H1 (cell line): ENCODE data around the gene DBF4. TPM values are rescaled to one million over a fixed set of nuclear protein-coding genes. Genes with fewer than 3 reads are reported as not detected.

ENCODE experiments used
- CTCF ChIA-PET: fragments of 300-600 bp; sonication (Branson Sonifier 250); formaldehyde crosslinking; loops from one replicate; lab custom pipeline; 2021; ENCODE audit not compliant: partially characterized antibody; lab: Charles Lee
- POLR2A ChIA-PET: fragments of 300-600 bp; sonication (Branson Sonifier 250); formaldehyde crosslinking; loops from one replicate; lab custom pipeline; 2021; ENCODE audit warnings: inconsistent platforms; ENCODE audit not compliant: partially characterized antibody; lab: Charles Lee
- DNase-seq, 2 experiments: peaks; one replicate each; pipeline versions ENCODE4 v3.0.0 to v3.0.0-alpha.2; 2010 to 2022; ENCODE audit warnings: low spot score in 2 of 2, low read depth in 1 of 2, mixed read lengths in 1 of 2
- FAIRE-seq: peaks from 2 replicates; lab custom pipeline; 2011; peaks lifted over from hg19 to GRCh38; lab: Jason Lieb, UNC
- H2AFZ ChIP-seq: 2 replicates; pipeline ENCODE4 v1.8.1; 2012; ENCODE audit warnings: low read length, inconsistent platforms
- H2AK5ac ChIP-seq: 2 replicates; pipeline ENCODE4 v1.6.1; 2013; ENCODE audit warnings: low read depth, low read length
- H2BK120ac ChIP-seq: replicated peaks from 2 replicates; pipeline ENCODE3; 2013; ENCODE audit warnings: low read depth, low read length, inconsistent platforms
- H2BK12ac ChIP-seq: 2 replicates; pipeline ENCODE4 v1.6.1; 2013; ENCODE audit warnings: low read depth, low read length
- H2BK15ac ChIP-seq: 2 replicates; pipeline ENCODE4 v1.6.1; 2013; ENCODE audit warnings: low read length
- H2BK20ac ChIP-seq: 2 replicates; pipeline ENCODE4 v1.6.1; 2013; ENCODE audit warnings: low read length
- H2BK5ac ChIP-seq: 2 replicates; pipeline ENCODE4 v1.6.1; 2013; ENCODE audit warnings: low read depth, low read length
- H3K14ac ChIP-seq: 2 replicates; pipeline ENCODE4 v1.6.1; 2013; ENCODE audit warnings: inconsistent platforms; ENCODE audit not compliant: insufficient read length
- H3K18ac ChIP-seq: 2 replicates; pipeline ENCODE4 v1.6.1; 2013; ENCODE audit warnings: low read length; ENCODE audit errors: extremely low read depth
- H3K23ac ChIP-seq: 2 replicates; pipeline ENCODE4 v1.6.1; 2013; ENCODE audit warnings: inconsistent platforms; ENCODE audit not compliant: insufficient read length
- H3K23me2 ChIP-seq: 2 replicates; pipeline ENCODE4 v1.6.1; 2013; ENCODE audit warnings: low read depth, low read length
- H3K27ac ChIP-seq: 2 replicates; pipeline ENCODE4 v1.6.1; 2011; ENCODE audit warnings: low read depth, low read length, inconsistent platforms
- H3K27me3 ChIP-seq, 4 experiments: replicated peaks in 1 of 4; 1 replicate in 1 of 4; 2 replicates in 3 of 4; pipeline versions ENCODE4 v1.6.1 to v1.8.1; 2011 to 2013; ENCODE audit warnings: low read length in 3 of 4, mild to moderate bottlenecking in 3 of 4, inconsistent platforms in 2 of 4, mixed read lengths in 2 of 4, moderate library complexity in 1 of 4; ENCODE audit not compliant: control insufficient read depth in 3 of 4, insufficient read depth in 3 of 4; ENCODE audit errors: extremely low read depth in 1 of 4
- H3K36me3 ChIP-seq, 4 experiments: 2 replicates each; pipeline versions ENCODE4 v1.6.1 to v1.8.1; 2011 to 2013; ENCODE audit warnings: mild to moderate bottlenecking in 4 of 4, low read length in 3 of 4, moderate library complexity in 2 of 4, control low read depth in 1 of 4, inconsistent platforms in 1 of 4; ENCODE audit not compliant: insufficient read depth in 4 of 4, control insufficient read depth in 2 of 4
- H3K4ac ChIP-seq: replicated peaks from 2 replicates; pipeline ENCODE3; 2013; ENCODE audit warnings: low read length, low read depth, mixed read lengths, inconsistent platforms; ENCODE audit not compliant: insufficient read length
- H3K4me1 ChIP-seq, 4 experiments: replicated peaks in 1 of 4; 1 replicate in 1 of 4; 2 replicates in 3 of 4; pipeline versions ENCODE4 v1.6.1 to v1.8.1; 2011 to 2013; ENCODE audit warnings: low read length in 3 of 4, inconsistent platforms in 2 of 4, mixed read lengths in 1 of 4; ENCODE audit not compliant: insufficient read depth in 4 of 4, control insufficient read depth in 3 of 4
- H3K4me2 ChIP-seq, 2 experiments: 2 replicates each; pipeline versions ENCODE4 v1.6.1 to v1.8.1; 2011 to 2013; ENCODE audit warnings: low read depth in 2 of 2, low read length in 2 of 2, control low read depth in 1 of 2, inconsistent platforms in 1 of 2, mild to moderate bottlenecking in 1 of 2; ENCODE audit not compliant: insufficient read depth in 1 of 2
- H3K4me3 ChIP-seq, 4 experiments: fragments of 200-600, 300-600 bp in 1 of 4; sonication (generic), shearing (Covaris generic), sonication (Bioruptor Twin) in 1 of 4; 2 replicates each; pipeline versions ENCODE4 v1.5.1 to v1.8.1; 2011 to 2016; ENCODE audit warnings: low read length in 4 of 4, low read depth in 3 of 4, control low read depth in 2 of 4, inconsistent platforms in 2 of 4, mild to moderate bottlenecking in 2 of 4, mixed read lengths in 1 of 4, moderate library complexity in 1 of 4; ENCODE audit not compliant: insufficient read depth in 2 of 4; ENCODE audit errors: extremely low read depth in 1 of 4
- H3K56ac ChIP-seq: replicated peaks from 2 replicates; pipeline ENCODE3; 2013; ENCODE audit warnings: low read depth, mild to moderate bottlenecking, mixed read lengths, low read length, inconsistent platforms; ENCODE audit not compliant: insufficient read length
- H3K79me1 ChIP-seq: 2 replicates; pipeline ENCODE4 v1.6.1; 2013; ENCODE audit warnings: low read depth, low read length, control low read depth
- H3K79me2 ChIP-seq, 2 experiments: 2 replicates each; pipeline versions ENCODE4 v1.6.1 to v1.8.1; 2012 to 2013; ENCODE audit warnings: low read length in 2 of 2, mild to moderate bottlenecking in 2 of 2, inconsistent platforms in 1 of 2; ENCODE audit not compliant: insufficient read depth in 2 of 2, control insufficient read depth in 1 of 2
- H3K9ac ChIP-seq, 4 experiments: replicated peaks in 1 of 4; 1 replicate in 1 of 4; 2 replicates in 3 of 4; pipeline versions ENCODE4 v1.6.1 to v1.8.1; 2011 to 2013; ENCODE audit warnings: low read depth in 3 of 4, low read length in 3 of 4, control low read depth in 2 of 4, mild to moderate bottlenecking in 2 of 4, moderate library complexity in 2 of 4, inconsistent platforms in 1 of 4; ENCODE audit errors: extremely low read depth in 1 of 4
- H3K9me3 ChIP-seq, 2 experiments: 2 replicates each; pipeline versions ENCODE4 v1.6.1 to v1.8.1; 2012 to 2013; ENCODE audit warnings: mild to moderate bottlenecking in 2 of 2, moderate library complexity in 2 of 2, control low read depth in 1 of 2, inconsistent platforms in 1 of 2, low read depth in 1 of 2, low read length in 1 of 2, mixed read lengths in 1 of 2; ENCODE audit not compliant: insufficient read depth in 2 of 2
- H4K20me1 ChIP-seq, 2 experiments: replicated peaks in 1 of 2; 2 replicates each; pipeline versions ENCODE3 to v1.8.1; 2011 to 2013; ENCODE audit warnings: inconsistent platforms in 2 of 2, low read length in 2 of 2, mild to moderate bottlenecking in 1 of 2; ENCODE audit not compliant: insufficient read depth in 2 of 2, control insufficient read depth in 1 of 2
- H4K5ac ChIP-seq: 2 replicates; pipeline ENCODE4 v1.6.1; 2013; ENCODE audit warnings: low read length, low read depth, mixed read lengths, inconsistent platforms; ENCODE audit not compliant: insufficient read length
- H4K8ac ChIP-seq: 2 replicates; pipeline ENCODE4 v1.8.0; 2013; ENCODE audit warnings: mild to moderate bottlenecking, moderate library complexity, low read length, inconsistent platforms; ENCODE audit not compliant: insufficient read depth; ENCODE audit errors: extremely low read depth
- H4K91ac ChIP-seq: replicated peaks from 2 replicates; pipeline ENCODE3; 2013; ENCODE audit warnings: low read length, mixed read lengths, inconsistent platforms; ENCODE audit not compliant: insufficient read length
- GABPA ChIP-seq: IDR thresholded peaks from 2 replicates; pipeline ENCODE4 v1.6.1; 2011; ENCODE audit warnings: mild to moderate bottlenecking, low read length, moderate library complexity, borderline replicate concordance; ENCODE audit not compliant: insufficient read depth
- WGBS, 2 experiments: shearing (Covaris generic) in 1 of 2; methylation state at CpG; one replicate each; pipeline versions ENCODE4 v1.1.6 to v1.1.7; 2013 to 2015; ENCODE audit warnings: low lambda C conversion rate in 2 of 2, mixed read lengths in 2 of 2, inconsistent platforms in 1 of 2, low coverage in 1 of 2, missing lambda C conversion rate in 1 of 2; ENCODE audit not compliant: insufficient replicate concordance in 2 of 2, insufficient coverage in 1 of 2, insufficient read length in 1 of 2; ENCODE audit errors: extremely low coverage in 1 of 2, missing lambda C conversion rate in 1 of 2; 5-methylcytosine and 5-hydroxymethylcytosine counted together
- polyA plus RNA-seq, 7 experiments: library from polyadenylated mRNA; depleted of rRNA in 3 of 7; stranded (reverse) in 5 of 7; unstranded in 2 of 7; fragments of >200 nt in 5 of 7; fragments of 200-250 nt in 2 of 7; gene quantifications; 1 replicate in 5 of 7; 2 replicates in 1 of 7; 4 replicates in 1 of 7; pipeline versions ENCODE4 v1.2.1 to v1.2.3, GENCODE V29; 2011 to 2013; ENCODE audit warnings: missing spikeins in 2 of 7, mixed read lengths in 2 of 7
- total RNA-seq: library from RNA; stranded (reverse); fragmentation: NEBNext Ultra II Directional; extraction: Animal tissue kit (Norgen Biotek cat#: 25700); gene quantifications from 2 replicates; pipeline ENCODE4 v1.2.1, GENCODE V29; 2021

The DBF4 gene
- total and polyA plus RNA-seq, 2 of the 8 experiments (the other 6 are each of a cell fraction or from before 2014, with no cell fraction given) = 8.7 to 82.4 TPM

- H3K27ac ChIP-seq = no peak overlapping the region
- H3K23me2 ChIP-seq = no peaks in the 10 kb centered on the region
- no peak overlapping the region for H3K18ac ChIP-seq
- H2BK20ac ChIP-seq = no peak overlapping the region
- FAIRE-seq (no peak), DNase-seq (no peak)
- no peak overlapping the region for H3K4ac ChIP-seq
- H4K91ac ChIP-seq = no peak overlapping the region
- H3K9ac ChIP-seq = no peak overlapping the region
- H3K4me2 ChIP-seq = no peak overlapping the region
- H3K27me3 ChIP-seq = no peaks in the 10 kb centered on the region
- no peak overlapping the region for H2AFZ ChIP-seq
- H3K23ac ChIP-seq = no peak overlapping the region
- no peak overlapping the region for H2BK120ac ChIP-seq
- ChIA-PET CTCF (no interaction called here), POLR2A (no interaction called here)
- no peak overlapping the region for H4K8ac ChIP-seq
- peaks cover 0 to 2% of the 10 kb centered on the region in 2 experiments; a peak in 1 of 4 replicates for H3K9me3 ChIP-seq
- no peaks in the 10 kb centered on the region for H3K79me2 ChIP-seq
- H2BK15ac ChIP-seq = no peak overlapping the region
- H3K36me3 ChIP-seq = peaks cover 0 to 7% (median 0%) of the 10 kb centered on the region in 4 experiments; a peak in 1 of 8 replicates
- WGBS, 2 experiments = 93% methylated on average over 1 of the region's 1 CpG; no CpG with 5 or more reads in 1 of the 2 experiments
- H4K20me1 ChIP-seq = no peaks in the 10 kb centered on the region
- no peak overlapping the region for H3K4me3 ChIP-seq
- H2AK5ac ChIP-seq = no peak overlapping the region
- H2BK12ac ChIP-seq = no peak overlapping the region
- H3K14ac ChIP-seq = no peak overlapping the region
- H2BK5ac ChIP-seq = no peak overlapping the region
- no peak for TF ChIP-seq GABPA
- H4K5ac ChIP-seq = no peak overlapping the region
- no peaks in the 10 kb centered on the region for H3K4me1 ChIP-seq
- H3K79me1 ChIP-seq = no peaks in the 10 kb centered on the region
- no peak overlapping the region for H3K56ac ChIP-seq
Observed at GRCh38 chr7:87833130-87833529, 43.2 kb upstream of the DBF4 start.
